HG02981 (cell line): Measurements from ENCODE around the gene STRA6.

Experiments used
- ATAC-seq: cut with Tn5 transposase; IDR thresholded peaks from one replicate; pipeline ENCODE4 v1.9.1; 2021; ENCODE audit warnings: mild to moderate bottlenecking, moderate library complexity; ENCODE audit not compliant: unreplicated experiment

Gene STRA6

DNA sequence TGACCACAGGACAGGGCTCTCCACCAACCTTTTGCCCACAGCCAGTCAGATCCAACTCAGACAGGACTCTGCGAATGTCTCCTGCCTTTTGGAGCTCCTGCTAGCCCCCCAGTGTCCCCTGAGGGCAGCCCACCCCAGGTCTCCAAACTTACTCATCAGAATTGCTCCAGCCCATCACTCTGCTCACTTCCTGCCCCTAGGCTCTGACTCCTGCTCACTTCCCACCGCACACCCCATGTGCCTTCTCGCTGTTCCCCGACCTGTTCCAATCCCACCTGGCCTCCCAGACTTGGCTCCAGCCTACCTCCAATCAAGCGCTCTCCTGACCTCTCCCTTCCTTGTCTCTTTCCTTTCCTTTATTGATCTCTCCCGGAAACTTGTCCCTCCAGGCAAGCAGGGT, 5.9 kb upstream of the STRA6 start:
- no peak for ATAC-seq

DNA sequence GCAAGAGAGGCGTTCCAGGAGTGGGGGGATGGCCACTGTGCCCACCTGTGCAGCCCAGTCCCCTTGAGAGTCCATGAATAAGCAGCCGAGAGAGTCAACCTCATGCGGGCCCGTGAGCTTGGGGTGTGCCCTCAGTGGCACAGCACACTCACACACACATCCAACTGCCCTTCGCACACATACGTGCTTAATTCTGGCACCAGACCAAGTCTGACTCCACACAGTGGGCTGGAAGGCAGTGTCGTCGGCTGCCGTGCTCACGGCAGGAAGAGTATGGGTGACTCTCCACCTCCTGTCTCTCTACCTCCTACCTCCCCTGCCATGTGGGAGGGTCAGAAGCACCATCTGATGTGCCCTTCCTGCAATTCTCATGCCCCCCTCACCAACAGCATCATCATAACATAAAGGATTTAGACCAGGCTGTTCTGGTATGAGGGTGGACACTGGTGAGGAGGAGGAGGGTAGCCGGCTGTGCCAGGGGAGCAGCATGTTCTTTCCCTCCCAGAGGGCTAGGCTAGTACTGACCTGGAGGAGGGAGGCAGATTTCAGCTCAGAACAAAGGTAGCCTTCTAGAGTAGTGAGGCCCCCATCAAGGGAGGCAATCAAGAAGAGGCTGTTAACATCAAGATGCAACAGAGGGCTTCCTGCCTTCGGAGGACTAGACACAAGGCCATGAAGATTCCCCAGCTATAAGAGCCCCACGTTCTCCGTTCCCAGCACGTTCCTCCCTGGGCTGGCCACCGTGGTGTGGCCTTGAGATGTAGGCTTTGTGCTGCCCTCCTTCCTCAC, 5.3 kb upstream of the STRA6 start:
- no peak for ATAC-seq

DNA sequence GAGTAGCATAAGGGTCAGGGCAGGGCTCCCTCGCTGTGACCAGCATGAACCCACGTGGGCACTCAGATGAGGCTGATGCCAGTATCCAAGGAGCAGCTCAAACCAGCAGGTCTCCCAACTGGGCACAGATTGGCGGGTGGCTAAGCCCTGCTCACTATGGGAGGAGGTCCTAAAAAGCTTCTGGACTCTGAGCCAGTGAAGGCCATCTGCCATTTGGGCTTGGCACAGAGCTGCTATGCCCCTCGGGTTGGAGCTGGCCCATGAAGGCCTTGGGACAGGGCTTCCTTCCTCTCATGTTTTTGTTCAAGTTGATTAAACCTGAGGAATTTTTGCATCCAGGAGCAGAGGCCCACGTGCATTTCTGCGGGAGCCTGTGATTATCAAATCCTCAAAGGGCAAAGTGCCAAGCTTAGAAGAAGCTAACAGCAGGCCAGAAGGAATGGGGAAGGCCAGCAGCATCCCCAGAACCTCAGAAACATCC, 4.3 kb upstream of the STRA6 start:
- ATAC-seq = no peak

DNA sequence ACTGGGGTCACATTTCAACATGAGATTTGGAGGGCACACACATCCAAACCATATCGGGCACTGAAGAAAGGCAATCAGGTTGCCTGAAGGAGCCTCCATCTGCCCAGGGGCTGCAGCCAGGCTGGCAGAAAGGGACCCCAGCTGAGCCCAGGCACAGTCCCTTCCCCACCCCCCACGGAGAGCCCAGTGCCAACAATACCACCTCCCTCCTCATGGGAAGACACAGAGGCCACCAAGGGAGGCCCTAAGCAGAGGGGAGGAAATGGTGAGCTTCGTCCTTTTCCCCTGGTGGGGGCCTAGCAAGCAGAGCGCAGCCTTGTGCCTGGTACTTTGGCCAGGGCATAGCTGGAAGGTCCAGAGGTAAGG, 3.0 kb upstream of the STRA6 start:
- no peak for ATAC-seq

DNA sequence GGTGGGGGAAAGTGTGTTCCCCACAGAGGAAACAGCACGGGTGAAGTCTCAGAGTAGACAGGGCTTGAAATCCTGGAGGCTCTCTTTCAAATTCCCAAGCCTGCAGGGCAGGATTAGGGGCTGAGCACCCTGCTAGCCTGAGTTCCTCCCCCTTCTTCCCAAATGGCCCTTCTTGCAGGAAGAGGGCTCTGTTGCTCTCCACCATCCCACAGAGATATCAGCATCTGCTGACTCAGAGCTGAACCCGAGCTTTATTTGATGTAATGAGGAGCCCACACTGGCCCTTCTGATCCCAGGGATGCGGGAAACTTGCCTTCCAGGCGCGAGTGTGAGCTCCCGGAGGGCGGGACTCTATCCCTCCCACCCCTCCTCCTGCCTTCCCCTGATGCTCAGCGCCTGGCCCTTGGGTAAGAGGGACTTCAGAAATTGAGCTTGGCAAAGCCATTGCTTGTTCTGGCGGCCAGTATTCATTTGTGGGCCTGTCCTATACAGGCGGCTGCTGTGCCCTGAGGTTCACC, 1.4 kb upstream of the STRA6 start:
- ATAC-seq = no peak

DNA sequence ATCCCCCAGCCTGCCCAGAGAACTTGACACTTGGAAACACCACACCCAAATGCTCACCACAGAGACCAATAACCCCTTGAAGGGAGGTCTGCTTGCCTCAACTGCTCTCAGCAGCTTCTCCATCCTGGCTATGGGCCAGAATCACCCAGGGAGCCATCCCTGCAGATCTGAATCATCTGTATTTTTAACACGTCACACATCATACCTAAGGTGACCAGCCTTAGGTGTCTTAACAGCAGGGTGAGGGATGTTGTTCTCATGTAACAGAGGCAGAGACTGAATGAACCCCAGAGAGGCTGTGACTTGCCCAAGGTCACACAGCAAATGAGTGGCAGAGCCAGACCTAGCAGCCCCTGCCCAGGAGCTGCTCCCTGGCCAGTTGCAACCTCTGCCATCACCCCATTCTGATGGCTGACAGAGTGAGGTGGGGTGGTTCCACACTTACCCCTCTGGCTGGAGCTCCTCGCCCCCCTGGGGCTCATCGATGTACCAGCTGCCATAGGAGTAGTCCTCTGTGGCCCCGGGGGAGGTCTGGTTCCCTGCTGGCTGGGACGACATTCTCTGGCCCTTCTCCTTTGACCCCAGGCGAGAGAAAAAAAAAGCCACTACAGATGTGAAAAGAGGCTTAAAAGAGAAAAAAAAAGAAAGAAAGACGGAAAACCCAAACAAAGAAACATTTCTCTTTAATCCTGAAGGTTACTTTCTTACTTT, 722 bp downstream of the STRA6 start:
- ATAC-seq = no peak

DNA sequence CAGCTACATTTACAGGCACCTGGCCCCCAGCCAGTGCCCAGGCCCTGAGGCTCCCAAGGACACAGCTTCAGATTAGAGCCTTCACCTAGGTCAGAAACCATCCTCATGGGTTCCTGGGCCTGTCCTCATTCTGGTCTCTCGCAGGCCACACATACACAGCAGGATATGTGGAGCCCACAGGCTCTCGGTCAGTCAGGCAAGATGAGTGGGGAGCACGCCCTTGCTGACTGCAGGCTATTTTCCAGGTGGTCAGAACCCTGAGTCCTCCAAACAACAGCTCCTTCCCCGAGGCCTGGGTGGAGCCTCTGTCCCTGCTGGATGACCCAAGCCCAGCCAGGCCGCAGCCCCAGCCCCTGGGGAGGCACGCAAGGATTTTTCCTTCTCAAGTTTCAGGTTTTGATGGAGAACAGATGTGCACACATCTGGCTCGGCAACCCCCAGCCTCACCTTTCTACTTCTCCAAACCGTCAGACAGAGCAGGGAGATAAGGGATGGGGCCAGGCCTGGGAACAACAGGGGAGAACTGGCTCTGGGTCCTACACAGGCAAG, 1.6 kb downstream of the STRA6 start:
- ATAC-seq = no peak

DNA sequence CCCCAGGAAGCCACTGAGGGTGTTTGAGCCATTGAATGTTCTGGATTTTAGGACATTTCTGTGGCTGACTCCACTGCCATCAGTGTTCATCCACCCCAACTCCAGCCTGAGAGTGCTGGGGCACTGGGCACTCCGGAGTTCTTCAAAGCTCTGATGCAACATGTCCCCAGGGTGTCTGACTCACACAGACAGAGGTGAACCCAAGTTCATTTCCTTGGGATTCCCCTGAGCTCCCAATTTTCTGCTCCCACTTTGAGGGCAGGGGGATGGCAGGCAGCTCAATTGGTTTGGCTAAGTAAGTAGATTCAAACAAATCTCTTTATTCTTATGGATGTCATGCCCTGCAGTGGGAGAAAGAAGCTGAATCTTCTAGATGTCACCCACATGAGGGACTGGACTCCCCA, 2.2 kb downstream of the STRA6 start:
- no peak for ATAC-seq

DNA sequence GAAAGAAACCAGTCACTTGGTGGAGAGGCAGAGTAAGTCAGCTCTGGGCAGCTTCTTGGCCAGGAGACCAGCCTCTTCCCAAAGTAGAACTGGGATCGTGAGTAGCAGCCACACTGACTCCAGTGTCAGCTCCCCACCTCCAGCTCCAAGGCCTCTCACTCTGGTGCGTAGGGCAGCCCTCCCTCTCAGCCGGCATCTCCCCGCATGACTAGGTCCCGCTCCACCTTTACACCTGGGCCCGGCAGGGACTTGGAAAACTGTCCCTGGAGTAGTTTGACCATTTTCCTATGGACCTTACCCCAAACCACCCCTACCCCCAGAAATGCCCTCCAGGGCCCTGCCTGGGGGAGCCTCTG, 3.3 kb downstream of the STRA6 start:
- no peak for ATAC-seq

- ATAC-seq = no peak
Measured at GRCh38 chr15:74197176-74197965, 5.2 kb downstream of the STRA6 start.

- ATAC-seq = no peak
Measured at GRCh38 chr15:74196175-74196574, 6.4 kb downstream of the STRA6 start.

DNA sequence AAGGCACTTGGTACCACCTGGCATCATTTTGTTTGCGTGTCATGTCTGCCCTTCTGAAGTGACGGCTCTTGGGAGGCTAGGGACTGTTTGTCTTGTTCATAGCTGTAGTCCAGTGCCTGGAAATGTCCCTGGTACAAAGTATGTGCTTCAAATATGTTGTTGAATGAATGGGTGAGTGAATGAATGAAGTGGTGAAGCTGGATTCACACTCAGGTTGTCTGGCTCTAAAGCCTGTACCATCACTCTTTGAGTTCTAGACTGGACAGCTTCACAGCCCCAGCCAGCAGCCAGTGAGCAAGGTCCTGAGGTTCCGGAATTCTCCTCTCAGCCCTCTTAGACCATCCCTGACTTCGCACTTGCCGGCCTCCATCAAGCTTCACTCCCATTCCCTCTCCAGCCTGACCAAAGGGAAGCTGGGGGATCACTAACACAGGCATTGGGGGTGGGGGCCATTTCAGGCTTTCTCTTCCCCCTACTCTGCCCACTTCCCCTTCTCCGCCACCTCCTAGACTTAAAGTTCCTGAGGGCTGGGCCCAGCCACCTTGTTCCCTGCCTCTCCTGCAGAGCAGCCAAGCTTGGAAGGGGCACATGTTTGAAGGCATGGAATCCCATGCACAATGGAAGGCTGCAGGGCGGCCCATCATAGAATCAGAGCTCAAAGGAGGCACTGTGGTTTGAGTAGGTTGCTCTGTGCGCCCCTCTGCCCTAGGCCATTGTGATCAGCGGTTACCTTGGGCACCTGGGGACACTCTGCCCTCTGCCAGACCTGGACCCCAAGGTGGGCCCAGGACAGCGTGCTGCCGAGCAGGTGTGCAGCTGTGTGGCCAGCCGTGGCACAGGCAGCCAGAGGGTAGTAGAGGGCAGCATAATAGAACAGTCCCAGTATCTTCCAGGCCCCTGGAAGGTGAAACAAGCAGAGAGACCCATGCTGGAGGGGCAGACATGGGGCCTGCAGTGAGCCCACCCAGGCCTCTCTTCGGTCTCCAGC, 7.7 kb downstream of the STRA6 start:
- ATAC-seq = no peak

DNA sequence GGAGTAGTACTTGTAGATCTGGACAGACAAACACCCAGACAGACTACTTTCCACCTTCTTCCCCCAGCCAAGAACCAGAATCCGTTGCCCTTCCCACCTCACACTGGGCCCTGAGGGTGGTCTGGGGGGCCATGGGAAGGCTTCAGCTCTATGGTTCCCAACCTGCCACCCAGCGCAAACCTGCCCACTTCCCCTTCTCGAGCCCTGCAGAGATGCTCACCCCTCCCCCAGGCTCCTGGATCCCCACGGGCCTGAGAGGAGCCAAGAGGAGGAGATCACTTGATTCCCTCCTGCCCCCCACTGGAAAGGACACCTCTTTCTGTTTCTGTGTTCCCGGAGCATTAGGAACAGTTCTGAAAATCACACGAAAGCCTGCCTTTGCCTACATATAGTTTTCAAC, 8.7 kb downstream of the STRA6 start:
- ATAC-seq = no peak

- ATAC-seq = no peak
Measured at GRCh38 chr15:74193299-74193718, 9.3 kb downstream of the STRA6 start.

- ATAC-seq = no peak
Measured at GRCh38 chr15:74192751-74193150, 9.8 kb downstream of the STRA6 start.

DNA sequence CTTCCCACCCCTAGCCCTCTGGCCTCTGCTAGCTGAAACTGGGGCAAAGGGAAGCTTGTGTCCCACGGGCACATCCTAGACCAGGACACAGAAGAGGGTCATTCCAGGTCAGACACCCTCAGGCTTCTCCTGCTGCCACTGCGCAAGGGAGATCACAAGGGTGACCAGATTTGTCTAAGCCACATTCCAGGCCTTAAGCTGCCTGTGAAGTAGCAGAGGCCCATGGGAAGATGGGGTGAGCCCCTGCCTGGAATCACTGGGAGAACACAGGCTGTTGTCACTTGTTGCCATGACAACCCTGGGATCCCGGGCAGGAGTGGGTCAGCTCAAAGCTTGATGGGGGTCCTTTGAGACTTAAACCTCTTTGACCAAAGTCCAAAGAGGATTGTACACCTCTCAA, 10.8 kb downstream of the STRA6 start:
- no peak for ATAC-seq

DNA sequence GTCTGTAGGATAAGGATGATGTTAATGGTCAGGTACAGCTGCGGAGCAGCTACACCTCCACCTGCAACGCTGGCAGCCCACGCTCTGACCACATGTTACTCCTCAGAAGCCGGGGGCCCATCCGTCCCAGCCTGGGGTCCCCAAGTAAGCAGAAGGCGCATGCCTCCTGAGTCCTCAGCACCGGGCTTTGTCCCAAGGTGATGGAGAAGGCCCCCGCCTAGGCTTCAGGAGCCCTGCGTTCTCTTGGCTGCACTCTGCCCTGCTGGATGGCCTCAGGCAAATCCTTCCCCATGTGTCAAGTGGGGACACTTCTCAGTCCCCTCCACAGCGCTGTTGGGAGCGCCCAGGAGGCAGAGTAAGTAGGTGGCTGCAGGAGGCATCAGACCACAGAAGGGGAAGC, 14.4 kb downstream of the STRA6 start:
- no peak for ATAC-seq

DNA sequence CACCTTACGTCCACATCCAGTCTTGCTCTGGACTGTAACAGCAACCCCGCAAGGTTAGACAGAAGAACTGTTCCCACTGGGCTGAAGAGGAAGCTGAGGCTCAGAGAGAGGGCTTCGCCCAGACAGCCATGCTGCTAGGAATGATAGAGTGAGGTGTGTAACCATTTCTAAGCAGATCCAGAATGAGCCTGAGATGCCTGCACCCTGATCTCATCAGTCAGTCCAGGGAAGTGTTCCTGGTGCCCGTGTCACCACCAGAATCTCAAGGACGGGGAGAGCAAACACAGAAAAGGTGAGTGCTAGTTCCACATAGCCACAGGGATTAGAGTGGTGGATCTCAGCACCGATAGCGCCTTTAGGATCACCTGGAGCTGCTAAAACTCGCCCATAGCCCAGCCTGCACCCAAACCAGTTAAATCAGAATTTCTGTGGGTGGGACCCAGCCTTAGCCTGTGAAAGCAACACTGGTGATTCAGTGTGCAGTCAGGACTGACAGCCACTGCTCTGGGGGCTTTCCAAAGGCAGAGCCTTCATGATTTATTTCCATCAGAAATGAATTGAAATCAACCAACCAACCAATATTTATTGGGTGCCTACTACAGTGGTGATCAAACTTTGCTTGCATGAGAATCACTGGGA, 16.8 kb downstream of the STRA6 start:
- ATAC-seq = no peak

DNA sequence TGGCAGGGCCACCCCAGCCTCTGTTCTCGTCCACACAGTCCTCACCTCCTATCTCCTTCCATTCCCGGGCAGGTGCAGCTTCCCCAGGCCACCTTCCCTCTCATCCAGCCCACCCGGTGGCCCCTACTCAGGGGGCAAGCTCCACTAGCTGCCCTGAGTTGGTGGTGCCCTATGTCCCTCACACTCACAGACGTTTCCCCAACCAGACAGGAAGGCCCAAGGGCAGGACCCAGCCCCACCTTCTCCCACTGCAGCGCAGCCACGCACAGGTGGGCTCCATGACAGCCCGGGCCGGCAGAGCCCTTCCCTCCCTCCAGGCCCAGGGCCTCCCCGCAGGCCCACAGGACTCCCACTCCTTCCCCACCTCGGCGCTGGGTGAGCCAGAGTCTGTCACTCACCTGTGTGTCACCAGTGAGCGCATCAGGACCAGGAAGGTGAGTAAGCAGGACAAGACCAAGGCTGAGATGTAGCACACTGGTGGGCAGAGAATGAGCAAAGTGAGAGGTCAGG, 17.9 kb downstream of the STRA6 start:
- ATAC-seq = no peak
